Endometrial microvascular endothelial cells (primary cell): ENCODE results near the gene ZNF275. TPM values are rescaled to one million over a fixed set of nuclear protein-coding genes. Genes with fewer than 3 reads are reported as not detected.
"Not testable (repeated sequence)": the region's sequence is repeated elsewhere in the genome, so short reads cannot be mapped to it uniquely, and the experiment has no call there.

Source experiments
- in situ Hi-C: cut with HindIII; loops from 2 replicates; pipeline ENCODE4 v1.10.0; 2017; ENCODE audit warnings: low sequenced_read_pairs, low pct_unique_long_range_greater_than_20kb; ENCODE audit errors: inconsistent ontology term
- total RNA-seq: library from RNA; depleted of rRNA; stranded (reverse); fragments of >200 nt; gene quantifications from one replicate; pipeline ENCODE4 v1.2.3, GENCODE V29; 2015; ENCODE audit errors: inconsistent ontology term

The ZNF275 gene
- 4.7 TPM for total RNA-seq

GRCh38 chrX:153333821-153334653, at the start of gene ZNF275:
Gene ZNF275, plus strand, starts transcription at chrX:153334153. Its CDS starts 2,527 bp downstream, at chrX:153336680.
- in situ Hi-C loops: no loop called here

DNA sequence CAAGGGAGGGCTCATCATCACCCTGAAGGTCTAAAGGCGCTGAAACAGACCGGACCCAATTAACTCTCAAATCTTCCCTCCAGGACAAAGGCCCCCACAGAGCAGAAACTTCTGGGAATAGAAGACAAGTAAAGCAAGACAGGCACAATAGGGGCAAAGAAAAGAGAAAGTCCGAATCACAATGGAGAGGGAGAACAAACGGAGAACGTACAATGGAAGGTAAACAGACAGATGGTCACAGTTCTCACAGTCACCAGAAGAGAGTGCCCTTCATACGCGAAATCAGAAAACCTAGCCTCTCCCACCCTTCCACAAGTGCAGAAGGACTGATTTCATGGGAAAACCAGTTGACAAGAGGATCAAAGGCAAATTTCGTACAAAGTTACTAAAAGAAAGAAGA, 48.3 kb upstream of the ZNF275 start:
- in situ Hi-C loops: not testable (repeated sequence)

DNA sequence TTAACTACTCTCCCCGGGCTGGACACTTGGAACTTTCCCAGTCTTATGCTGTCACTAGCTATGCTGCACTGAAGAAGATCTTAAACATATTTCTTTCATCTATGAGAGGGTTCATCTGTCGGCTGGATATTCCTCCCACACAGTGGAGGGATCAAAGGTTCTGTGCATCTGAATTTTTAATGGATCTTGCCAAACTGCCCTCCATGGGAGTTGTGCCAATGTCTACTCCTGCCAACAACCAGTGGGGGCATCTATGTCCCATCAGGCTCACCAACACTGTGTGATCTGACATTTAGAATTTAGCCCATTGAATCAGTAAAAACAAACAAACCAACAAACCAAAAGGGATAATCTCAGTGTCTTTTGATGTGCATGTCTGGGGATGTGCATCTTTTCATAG, 45.1 kb upstream of the ZNF275 start:
- in situ Hi-C loops: not testable (repeated sequence)

- in situ Hi-C loops: not testable (repeated sequence)
These were observed 40.4 kb upstream of the ZNF275 start for GRCh38 chrX:153293485-153294071.

DNA sequence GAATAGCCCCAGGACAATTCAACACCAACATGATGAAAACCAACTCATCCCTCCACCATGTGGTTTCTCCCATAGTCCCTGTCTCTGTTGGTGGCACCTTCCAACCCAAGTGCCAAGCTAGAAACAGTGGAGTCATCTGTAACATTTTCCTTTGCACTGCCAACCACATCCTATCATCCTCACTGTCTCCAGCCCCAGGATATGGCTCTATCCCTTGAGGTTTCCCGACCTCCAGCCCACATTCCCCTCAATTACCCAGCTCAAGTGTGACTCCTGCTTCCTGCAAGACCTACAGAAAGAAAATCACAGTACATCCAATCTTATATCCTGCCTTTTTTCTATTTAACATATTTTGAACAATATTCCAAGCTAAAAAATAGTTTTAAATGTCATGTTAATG, 36.6 kb upstream of the ZNF275 start:
- in situ Hi-C loops: no loop called here

DNA sequence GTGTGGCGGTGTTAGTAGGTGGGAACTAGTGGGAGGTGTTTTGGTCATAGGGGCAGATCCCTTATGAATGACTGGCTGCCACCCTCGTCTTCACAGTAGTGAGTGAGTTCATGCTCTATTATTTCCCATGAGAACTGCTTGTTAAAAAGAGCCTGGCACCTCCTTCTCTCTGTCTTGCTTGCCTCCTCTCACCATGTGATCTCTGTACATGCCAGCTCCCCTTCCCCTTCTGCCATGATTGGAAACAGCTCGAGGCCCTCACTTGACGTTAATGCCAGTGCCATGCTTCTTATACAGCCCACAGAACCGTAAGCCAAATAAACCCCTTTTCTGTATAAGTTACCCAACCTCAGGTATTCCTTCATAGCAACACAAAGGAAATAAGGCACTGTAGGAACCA, 34.1 kb upstream of the ZNF275 start:
- in situ Hi-C loops: no loop called here

DNA sequence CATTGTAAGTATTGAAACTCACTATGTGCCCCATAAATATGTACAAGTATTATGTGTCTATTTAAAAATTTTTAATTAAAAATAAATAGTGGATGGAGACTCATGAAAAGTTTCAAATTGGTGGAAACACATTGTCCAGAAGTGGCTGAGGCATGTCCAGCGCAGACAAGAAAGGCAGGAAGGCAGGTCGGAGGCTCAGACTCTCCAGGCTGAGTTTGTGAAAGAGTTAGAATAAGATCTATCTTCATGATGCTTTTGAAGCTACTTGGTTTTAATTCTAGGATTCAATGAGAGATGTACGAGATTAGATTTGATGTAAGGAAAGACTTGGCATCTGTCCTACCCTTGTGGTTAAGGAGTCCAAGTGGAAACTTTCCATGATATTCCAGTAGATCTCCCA, 32.2 kb upstream of the ZNF275 start:
- in situ Hi-C loops: no loop called here

DNA sequence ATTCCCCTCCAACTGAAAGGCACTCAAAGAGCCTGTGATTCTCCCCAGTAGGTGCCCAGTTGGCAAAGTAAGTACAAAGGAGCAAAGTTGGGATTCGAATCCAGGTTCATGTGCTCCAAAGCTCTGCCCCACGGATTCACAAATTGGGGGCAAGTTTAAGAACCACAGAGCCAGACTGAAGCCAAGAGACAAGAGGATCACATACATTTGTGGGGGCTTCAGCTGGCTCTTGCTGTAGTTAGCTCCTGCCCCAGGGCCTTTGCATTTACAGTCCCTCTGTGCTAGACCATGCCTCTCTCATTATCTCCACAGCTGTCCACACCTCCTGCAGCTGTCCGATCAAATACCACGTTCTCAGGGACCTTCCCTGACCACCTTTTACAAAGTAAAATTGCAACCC, 31.2 kb upstream of the ZNF275 start:
- in situ Hi-C loops: no loop called here

DNA sequence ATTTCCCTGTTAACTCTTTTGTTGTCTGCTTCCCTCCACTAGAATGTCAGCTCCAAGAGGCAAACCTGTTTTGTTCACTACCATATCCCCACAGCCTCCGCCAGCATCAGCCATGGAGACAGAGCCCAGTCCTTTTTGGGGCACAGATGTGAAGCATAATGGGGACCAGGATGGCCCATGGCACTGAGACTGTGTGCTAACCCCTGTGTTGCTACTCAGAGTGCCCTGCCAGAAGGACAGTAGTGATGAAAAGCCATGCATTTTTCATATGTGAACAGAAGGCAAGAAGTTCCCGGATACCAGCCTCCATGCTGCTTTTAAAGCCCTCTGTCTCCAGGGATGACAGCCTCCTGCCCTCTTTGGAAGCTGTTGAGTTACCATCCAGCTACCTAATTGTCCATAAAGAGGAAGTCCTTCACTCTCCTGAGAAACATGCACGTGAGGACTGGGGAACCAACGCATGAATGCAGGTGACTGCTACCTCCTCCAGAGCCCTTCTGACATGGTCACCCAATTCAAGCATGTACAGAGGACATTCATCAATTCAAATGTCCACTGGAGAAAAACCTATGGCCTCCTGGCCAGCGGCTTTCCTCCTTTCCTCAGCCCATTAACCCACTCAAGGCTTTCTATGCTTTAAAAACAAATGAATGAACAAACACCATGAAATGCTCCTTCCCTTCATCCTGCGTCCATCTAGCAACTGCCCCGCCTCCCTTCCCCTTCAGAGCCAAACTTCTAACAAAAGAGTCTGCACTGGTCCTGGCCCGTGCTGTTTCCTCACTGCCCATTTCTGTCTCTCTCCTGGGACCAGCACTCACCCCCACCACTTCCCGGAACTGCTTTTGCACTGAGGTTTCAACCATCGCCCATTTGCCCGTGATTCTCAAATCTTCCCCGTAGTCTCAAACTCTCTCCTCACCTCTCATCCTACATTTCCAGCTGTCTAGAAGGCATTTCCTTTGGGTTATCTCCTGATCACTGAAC, 30.4 kb upstream of the ZNF275 start:
- in situ Hi-C loops: no loop called here

DNA sequence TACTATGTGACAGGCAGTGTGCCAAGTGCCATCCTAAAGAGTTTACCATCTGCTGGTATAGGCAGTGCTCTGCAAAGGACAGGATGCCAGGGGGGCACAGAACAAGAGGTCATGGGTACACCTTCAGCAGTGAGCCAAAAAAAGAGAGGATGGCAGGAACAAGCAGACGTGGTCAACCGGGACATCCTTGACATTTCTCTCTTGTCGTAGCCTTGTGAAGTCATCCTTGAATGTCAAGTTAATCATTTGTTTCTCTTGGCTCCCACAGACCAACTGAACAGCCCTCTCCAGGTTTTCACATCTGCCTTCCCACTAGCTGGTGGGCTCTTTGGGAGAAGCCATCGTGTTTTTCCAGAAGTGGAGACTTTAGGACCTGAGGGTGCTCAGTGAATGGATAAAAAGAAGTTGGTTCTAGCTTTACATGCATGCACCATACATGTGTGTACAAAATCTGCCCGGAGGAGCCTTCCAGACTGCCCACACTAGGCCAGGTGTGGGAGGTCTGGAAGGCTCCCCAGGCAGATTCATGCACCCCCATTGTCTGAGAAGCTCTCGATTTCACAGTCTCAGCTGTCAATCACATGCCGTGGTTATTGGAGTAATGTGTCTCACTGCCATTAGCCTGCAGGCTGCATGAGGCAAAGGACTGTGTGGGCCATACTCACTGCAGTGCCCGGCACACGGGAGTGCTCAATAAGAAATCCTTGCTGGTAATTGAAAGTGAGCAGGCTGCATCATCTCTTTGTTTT, 28.8 kb upstream of the ZNF275 start:
- in situ Hi-C loops: no loop called here

DNA sequence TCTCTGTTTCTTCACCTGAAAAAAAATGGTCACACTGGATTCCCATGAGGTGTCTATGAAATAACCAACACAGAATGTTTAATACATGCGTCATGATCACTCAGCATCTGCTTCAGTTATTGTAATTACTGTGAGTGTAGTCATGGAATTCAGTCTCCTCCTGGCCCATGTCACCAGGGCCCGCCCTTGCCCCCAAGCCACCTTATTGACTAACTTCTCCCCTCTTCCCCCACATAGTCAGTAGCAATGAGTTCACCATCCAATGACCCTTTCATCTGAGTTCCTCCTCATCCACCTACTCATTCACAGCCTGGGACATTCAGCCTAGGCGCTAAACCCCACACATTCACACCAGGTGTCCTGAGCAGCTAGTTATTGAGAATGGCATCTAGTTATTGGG, 28.0 kb upstream of the ZNF275 start:
- in situ Hi-C loops: no loop called here

DNA sequence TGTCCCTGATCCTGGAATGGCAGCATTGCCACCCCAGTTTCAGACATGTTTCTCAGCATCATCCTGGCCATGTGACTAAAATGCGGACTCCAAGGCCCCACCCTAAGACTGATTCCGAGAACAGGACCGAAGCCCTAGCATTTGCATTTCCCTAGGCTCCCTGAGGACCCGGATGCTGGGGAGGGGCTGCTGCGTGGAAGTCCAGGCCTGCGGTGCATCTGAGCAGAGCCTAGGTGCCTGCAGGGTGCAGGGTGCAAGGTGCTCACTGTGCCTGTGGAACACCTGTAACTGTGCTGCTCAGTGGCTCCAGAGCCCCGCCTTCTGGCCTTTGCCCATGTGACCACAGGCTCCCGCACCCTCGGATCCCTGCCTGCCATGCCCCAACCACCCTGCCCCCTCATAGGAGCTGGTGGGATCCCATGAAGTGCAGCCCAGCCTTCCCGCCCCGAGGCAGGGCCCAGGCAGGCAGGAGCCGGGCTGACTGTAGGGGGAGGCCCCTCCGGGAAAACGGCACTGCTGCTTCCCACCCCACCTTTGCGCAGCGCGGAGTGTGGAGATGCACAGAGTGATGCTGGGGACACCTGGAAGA, 27.3 kb upstream of the ZNF275 start:
- in situ Hi-C loops: no loop called here

DNA sequence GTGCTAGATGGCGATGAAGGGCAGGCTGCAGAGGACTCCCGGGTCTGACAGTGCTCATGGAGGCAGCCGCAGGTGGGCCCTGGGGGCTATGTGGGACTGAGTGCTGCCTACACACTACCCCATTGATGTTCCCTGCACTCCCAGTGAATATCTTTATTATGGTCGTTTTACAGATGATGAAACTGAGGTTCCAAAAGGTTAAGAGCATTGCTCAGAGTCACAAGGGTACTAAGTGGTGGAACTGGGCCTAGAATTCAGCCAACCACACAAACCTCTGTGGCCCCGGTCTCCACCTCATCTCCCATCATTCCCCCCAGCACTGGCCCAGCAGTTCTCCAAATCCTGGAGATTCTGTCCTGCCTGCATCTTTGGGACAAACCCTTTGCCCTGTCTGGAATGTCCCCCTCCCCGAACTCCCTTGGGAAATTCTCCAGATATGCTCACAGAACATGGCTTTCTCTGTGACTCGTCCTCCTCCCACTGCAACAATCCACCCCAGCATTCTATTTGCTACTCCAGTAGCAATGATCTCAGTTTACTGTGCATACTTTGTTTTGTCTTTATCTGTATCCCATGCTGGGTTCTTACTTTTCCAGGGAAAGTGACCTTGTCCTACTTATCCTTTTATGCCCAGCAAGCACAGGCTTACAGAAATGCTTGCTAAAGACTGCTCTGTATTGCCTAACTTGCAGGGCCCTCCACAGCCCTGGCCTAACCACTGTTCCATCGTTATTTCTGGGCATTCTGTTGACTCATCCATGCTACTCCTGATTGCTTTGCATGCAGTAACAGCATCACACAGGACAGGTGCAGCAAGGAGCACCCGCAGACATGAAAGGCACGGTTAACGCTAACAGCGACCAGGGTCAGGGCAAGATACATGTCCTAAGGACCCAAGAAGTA, 26.4 kb upstream of the ZNF275 start:
- in situ Hi-C loops: no loop called here

DNA sequence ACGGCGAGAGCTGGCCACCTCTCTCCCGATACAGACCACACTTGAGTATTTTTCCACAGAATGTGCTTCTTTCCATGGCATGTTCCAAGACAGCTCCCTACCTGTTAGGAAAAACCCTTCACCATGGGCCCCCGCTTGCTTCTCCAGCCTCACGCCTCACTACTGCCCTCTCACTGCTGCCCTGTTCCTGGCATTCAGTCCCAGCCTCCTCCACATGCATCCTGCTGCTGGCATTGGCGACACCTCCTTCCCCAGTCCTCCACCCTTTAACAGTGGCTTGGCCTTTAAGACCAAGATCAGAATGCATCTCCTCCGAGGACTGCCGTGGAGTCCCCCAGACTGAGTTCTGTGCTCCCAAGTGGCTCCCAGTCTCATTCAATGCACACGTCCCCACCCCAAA, 23.1 kb upstream of the ZNF275 start:
- in situ Hi-C loops: no loop called here

DNA sequence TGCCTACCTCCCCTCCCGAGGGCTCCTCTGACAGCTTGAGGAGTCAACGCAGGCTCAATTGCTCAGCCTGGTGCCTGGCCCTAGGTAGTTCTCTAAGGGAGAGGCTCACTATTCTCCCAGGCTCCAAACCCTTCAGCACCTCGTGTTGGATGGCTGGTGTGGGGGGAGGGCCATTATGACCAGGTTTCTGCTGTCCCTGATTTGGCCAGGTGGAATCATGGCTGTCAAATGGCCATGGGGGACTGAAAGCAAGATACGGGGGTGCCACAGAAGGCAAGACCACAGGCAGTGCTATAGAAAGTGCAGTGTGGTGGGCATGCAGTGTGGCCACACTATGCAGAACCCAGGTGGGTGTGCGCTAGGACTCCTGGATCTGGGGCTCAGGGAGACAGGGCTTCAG, 21.9 kb upstream of the ZNF275 start:
- in situ Hi-C loops: no loop called here

GRCh38 chrX:153312842-153313241, 21.1 kb upstream of the ZNF275 start:
- in situ Hi-C loops: no loop called here

DNA sequence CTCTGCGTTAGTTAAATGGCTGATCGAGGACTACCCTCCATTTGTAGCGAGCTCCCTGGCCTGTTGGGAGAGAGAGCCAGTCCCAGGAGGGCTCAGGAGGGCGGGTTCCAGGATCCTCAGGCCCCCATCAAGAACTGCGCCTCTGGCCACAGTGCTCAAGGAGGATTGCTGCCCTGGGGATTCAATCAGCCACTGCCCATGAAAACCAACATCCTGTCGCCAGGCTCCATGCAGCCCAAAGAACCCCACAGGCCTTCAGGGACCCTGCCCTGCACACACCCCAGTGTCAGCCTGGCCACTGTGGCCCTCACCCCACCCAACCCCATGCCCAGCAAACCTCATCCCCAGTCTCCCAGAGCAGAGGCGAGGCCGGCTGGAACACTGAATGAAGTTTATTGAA, 16.6 kb upstream of the ZNF275 start:
- in situ Hi-C loops: no loop called here
